Activated T-cell treated with anti-CD3 and anti-CD28 coated beads for 48 hours (primary cell): ENCODE data around the gene MYCL.
"Not testable (repeated sequence)": the region's sequence is repeated elsewhere in the genome, so short reads cannot be mapped to it uniquely, and the experiment has no call there.

ENCODE experiments used
- DNase-seq: peaks from one replicate; pipeline ENCODE4 v3.0.0-alpha.2; 2020; ENCODE audit warnings: low read depth

The MYCL gene

DNA sequence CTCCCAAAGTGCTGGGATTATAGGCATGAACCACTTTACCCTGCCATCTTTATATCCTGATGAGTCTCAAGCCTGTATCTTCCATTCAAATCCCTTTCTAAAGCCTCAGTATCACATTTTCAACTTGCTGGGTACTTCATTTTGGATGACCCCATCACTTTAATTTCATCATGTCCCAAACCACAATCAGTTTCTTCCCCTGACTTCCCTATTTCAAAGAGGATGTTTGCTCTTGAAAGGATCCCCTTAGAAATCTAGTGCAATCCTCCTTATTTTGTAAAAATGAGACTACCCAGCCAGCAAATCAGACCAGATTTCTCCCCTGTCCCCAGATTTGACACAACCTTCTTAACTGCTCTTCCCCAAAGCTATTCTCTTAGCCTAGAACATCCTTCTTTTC lies 11.4 kb downstream of the MYCL start:
- DNase-seq: no peak

DNA sequence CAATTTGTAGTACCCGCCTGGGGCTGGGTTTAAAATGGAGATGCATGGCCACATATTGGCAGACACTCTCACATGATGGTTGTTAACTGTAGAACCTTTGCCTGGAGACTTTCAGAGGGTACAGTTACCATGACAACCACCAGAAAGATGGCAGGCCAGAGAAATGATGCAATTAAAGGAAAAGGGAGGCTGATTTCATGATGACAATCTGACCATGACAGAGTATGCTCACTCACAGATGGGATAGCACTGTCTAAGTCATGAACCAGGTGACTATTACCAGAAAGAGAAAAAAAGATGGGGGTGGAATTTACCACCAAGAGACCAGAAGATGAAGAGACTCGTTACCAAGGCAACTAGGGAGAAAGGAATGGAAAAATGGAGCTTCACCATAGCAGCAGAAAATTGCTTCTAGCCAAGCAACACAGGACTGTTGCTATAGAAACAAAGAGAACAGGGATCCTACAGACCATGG lies 14.9 kb downstream of the MYCL start:
- no peak for DNase-seq

DNA sequence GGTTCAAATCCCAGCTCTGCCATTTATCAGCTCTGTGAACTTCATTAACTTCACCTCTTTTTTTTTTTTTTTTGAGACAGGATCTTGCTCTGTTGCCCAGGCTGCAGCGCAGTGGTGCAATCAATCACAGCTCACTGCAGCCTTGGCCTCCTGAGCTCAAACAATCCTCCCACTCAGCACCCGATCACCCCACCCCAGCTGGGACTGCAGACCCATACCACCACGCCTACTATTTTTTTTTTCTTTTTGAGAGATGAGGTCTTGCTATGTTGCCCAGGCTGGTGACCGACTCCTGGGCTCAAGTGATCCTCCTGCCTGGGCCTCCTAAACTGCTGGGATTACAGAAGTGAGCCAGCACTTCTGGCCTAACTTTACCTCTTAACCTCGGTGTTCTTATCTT lies 16.2 kb downstream of the MYCL start:
- DNase-seq: no peak

DNA sequence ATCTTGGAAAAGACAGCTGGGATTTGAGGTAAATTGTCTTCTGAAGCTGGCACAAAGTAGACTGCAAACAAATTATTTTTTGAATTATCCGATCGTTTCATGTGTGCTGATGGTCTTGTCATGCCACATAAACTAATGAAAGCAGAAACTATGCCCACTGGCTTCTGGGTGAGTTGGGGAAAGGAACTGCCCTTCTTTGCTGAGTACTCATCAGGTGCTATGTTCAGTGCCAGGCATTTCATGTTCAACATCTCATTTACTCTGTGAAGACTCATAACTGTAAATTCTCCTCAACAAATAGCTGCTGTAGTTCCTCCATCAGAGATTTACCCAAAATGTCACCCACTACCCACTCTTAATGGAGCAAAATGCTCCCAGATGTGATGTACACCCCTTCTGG lies 19.6 kb downstream of the MYCL start:
- no peak for DNase-seq

DNA sequence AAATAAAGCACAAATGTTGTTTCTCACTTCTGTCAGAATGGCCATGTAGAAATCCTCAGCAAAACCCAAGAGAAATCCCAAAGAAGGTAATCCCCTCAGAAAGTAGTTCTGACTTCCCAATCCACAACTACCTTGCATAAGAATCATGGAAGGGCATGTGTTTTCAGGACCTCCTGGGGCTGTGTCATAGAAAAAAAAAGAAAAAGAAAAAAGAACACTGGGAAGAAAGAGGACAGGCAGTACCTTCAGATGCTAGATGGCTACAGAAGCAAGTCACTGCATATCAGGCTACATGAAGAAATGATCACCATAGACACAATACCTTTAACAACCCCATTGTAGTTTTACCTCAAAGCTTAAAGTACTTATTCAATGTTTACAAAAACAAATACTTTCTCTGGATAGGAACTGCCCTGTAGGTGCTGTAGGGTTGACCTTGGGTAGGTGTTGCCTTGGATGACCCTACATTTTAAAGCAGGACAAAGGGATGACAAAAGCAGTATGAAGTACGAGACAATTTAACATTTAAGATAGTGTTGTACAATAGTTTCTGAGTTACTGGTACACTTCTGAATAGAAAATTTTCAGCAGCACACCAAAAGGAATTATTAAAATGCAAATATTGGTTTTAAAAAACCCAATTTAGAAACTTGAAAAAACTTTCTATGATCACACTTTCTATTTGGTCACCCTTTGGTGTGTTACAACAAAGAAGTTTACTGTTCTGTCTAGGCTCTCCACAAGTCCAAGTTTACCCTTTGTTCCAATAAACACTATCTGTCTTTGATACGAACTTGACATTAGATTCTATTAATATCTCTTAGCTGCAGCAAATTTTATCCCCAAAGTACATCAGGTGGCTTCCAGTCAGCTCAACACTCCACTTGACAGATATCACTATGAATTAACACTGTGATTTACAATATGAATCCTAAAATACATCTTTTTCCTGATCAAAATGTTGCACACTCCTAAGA lies 23.4 kb downstream of the MYCL start:
- no peak for DNase-seq

DNA sequence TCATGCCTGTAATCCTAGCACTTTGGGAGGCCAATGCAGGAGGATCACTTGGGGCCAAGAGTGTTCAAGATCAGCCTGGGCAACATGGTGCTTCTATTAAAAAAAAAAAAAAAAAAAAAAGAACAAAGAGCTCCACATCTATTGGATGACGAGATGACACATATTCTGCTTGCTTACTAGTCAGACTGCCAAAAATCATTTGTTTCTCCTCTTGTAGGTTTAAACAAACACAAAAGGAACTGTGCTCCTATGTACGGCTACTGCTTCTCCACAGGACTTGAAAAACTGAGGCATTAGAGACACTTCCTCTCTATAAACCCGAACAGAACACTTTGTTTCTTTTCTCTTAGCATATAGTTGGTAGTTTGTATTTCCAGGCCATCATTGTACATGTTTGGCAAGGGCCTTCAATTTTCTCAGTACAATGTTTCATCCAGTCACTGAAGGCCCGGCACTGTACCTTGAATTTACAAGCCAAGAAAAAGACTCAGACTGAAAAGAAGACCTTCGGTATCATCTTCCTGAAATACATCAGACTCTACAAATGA lies 24.4 kb downstream of the MYCL start:
- no peak for DNase-seq

DNA sequence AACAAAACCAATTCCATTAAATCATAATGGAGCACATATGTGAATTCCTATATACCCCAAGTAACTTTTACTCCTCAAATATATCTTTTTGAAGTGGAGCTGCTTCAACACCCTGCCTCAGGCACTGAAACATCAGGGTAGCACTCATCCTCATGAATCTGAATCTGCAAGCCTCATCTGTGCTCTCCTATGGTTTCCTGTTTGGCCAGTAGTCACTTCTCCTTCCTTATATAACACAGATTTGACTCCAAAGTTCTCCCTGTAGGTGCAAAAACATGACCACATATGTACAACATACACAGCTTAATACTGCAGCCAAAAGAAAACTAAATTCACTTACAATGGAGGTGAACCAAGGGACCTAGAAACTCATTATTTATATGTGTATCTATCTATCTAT lies 25.6 kb downstream of the MYCL start:
- no peak for DNase-seq

DNA sequence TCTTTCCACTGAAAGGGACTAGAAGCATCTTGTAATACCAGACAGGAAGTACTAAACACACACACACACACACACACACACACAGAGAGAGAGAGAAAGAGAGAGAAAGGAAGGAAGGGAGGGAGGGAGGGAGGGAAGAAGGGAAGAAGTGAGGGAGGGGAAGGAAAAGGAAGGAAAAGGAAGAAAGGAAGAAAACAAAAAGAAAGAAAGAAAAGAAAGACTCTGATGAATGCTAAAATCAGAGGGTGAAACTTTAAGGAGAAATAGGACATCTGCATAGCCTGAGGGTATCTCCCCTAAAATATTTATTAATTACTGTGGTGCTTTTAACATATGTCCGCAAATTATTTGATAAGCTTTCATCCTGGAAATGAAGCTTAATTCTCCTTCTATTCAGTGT lies 29.0 kb downstream of the MYCL start:
- no peak for DNase-seq

DNA sequence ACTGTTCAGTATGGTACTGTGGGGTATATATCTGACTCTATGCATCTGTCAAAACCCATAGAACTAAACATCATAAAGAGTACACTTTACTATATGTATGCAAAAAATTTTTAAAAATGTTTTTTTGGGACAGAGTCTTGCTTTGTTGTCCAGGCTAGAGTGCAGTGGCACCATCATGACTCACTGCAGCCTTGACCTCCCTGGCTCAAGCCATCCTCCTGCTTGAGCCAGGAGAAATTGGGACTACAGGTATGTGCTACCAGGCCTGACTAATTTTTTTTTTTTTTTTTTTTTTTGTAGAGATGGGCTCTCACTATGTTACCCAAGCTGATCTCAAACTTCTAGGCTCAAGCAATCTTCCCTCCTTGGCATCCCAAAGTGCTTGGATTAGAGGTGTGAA lies 29.9 kb downstream of the MYCL start:
- DNase-seq: no peak

DNA sequence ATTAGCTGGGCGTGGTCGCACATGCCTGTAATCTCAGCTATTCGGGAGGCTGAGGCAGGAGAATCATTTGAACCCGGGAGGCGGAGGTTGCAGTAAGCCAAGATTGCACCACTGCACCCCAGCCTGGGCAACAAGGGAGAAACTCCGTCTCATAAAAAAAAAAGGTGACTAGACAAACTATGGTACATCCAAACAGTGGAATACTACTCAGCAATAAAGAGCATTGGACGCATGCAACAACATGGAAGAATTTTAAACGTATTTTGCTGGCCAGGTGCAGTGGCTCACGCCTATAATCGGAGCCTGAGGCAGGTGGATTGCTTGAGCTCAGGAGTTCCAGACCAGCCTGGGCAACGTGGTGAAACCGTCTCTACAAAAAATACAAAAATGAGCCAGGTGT lies 30.7 kb downstream of the MYCL start:
- not testable (repeated sequence) for DNase-seq

DNA sequence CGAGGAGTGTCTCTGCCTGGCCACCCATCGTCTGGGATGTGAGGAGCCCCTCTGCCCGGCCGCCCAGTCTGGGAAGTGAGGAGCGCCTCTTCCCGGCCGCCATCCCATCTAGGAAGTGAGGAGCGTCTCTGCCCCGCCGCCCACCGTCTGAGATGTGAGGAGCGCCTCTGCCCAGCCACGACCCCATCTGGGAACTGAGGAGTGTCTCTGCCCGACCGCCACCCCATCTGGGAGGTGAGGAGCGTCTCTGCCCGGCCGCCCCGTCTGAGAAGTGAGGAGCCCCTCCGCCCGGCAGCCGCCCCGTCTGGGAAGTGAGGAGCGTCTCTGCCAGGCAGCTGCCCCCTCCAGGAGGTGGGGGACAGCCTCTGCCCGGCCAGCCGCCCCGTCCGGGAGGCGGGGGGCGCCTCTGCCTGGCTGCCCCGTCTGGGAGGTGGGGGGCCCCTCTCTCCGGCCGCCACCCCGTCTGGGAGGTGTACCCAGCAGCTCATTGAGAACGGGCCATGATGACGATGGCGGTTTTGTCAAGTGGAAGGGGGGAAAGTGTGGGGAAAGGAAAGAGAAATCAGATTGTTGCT lies 32.1 kb downstream of the MYCL start:
- DNase-seq: not testable (repeated sequence)

DNA sequence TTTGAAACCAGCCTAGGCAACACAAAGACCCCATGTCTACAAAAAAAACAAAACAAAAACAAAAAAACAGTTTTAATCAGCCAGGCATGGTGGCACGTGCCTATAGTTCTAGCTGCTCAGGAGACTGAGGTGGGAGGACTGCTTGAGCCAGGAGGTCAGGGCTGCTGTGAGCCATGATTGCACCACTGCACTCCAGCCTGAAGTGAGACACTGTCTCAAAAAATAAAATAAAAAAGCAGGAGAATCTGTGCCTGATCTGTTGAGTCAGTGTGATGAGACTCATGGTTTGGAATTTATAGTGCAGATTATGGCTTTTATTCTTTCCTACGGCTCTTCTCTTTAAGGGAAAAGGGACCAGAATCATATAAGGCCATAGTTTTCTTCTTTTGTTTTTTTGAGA lies 35.0 kb downstream of the MYCL start:
- no peak for DNase-seq

DNA sequence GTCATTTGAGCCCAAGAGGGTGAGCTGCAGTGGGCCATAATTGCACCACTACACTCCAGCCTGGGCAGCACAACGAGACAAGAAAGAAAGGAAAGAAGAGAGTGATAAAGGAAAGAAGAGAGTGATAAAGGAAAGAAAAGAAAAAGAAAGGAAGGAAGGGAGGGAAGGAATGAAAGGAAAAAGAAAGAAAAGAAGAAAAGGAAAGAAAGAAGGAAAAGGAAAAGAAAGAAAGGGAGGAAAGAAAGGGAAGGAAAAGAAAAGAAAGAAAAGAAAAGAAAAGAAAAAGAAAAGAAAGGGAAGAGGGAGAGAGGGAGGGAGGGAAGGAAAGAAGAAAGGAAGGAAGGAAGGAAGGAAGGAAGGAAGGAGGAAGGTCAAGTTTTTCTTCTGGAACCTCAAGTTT lies 36.0 kb downstream of the MYCL start:
- DNase-seq: no peak

DNA sequence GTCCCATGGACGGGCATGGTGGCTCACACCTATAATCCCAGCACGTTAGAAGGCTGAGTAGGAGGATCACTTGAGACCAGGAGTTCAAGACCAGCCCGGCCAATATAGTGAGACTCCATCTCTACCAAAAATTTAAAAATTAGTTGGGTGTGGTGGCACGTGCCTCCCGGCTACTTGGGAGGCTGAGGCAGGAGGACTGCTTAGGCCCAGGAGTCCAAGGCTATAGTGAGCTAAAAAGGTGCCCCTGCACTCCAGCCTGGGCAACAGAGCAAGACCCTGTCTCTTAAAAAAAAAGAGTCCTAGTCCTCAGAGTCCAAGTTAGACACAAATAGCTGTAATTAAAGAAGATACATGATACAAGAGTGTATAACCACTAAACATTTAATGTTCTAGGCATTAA lies 38.5 kb downstream of the MYCL start:
- no peak for DNase-seq

DNA sequence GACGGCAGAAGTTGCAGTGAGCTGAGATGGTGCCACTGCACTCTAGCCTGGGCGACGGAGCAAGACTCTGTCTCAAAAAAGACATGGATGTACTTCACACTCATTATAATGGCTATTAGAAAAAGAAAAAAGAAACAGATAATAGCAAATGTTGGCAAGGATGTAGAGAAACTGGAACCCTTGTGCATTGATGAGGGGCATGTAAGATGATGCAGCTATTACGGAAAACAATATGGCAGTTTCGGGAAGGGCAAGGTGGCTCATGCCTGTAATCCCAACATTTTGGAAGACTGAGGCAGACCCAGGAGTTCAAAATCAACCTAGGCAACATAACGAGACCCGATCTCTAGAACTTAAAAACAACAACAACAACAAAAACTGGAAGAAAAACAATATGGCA lies 40.7 kb downstream of the MYCL start:
- no peak for DNase-seq

DNA sequence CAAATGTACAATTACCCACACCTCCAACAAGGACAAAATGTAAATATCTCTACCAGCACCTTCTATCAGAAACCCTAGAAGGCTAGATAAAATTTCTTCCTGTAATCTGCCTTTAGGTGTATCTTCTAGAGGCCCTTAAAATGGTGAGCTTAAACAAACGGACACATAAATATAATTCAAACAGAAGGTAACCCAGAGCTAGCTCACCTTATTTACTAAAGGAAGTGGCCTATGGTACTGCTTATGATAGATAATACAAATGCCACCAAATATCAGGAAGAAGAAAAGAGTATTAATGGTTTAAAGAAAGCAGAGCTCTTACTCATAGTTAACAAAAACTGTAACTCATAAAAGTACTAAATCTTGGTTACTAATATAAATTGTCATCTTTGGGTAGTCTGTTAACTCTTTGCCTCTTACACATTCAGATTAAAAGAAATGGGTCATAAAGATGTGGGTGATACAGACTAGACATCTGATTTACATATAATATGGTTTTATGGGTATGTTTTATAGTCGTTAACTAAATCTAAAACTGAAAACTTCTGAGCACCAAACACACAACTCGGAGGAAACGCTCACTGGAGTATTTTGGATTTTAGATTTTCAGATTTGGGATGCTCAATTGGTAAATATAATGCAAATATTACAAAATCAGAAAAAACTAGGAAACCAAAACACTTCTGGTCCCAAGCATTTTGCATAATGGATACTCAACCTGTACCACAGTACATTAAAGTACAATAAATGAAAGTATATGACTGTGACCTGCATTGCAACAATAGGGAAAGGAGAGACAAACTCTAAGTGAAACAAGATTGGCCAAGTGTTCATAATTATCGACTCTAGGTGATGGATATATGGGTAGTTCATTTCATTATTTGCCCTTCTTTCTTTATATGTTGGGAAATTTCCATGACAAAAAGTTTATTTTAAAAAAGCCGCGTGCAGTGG lies 41.6 kb downstream of the MYCL start:
- no peak for DNase-seq

DNA sequence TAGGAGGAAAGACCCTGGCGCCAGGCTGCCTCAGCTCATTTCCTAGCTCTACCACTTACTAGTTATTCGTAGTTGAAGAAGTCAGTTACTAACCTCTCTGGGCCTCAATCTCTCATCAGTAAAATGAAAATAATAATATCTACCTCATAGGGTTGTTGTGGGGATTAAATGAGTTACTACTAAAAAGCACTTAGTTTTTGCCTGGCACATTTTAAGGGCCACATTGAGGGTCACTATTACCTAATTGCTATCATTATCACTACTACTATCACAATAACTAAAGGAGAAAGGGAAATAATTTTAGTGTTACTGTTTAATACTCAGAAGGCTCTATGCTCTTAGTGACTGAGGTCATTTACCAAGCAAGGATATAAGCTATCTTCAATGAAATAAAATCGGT lies 43.4 kb downstream of the MYCL start:
- no peak for DNase-seq

DNA sequence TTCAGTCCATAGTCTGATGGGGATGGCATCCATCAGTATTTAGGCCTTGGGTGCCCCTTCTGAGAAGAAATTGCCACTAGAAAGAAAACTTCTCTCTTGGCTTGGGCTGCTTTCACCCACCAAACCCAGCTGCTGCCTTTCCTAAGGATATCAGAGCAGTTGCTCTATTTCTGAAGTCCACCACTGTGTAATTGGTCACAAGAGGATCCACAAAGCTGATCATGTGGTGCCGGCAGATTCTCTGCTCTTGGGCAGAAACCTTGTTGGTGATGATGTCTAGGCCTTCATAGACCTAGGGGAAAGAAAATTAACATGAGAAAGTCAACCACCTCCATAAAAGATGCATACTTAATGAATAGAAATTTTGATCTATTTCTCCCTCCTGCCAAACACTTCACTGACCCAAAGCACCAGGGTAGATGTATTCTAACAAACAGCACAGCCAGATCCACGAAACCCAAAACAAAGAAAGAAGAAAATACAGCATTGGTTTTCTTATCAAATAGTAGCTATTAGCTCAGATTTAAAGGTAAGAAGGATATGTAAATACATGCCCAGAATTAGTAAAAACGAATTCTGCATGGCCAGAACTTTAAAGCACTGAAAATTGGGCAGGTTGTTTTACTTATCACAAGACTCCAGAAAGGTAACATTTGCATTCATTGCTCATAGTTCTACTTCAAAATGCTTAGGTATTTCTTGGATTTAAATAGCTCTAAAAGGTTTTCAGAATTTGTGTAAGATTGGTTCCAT lies 44.4 kb downstream of the MYCL start:
- no peak for DNase-seq

DNA sequence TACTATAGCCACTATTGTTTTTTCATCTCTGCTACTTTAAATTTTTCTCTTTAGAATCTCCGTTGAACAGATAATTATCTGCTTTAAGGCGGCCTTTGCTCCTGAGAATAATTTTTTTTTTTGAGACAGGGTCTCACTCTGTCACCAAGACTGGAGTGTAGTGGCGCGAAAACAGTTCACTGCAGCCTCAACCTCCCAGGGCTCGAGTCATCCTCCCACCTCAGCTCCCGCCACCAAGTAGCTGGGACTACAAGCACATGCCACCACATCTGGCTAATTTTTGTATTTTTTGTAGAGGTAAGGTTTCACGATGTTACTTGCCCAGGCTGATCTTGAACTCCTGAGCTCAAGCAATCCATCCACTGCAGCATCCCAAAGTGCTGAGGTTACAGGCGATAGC lies 47.0 kb downstream of the MYCL start:
- no peak for DNase-seq

DNA sequence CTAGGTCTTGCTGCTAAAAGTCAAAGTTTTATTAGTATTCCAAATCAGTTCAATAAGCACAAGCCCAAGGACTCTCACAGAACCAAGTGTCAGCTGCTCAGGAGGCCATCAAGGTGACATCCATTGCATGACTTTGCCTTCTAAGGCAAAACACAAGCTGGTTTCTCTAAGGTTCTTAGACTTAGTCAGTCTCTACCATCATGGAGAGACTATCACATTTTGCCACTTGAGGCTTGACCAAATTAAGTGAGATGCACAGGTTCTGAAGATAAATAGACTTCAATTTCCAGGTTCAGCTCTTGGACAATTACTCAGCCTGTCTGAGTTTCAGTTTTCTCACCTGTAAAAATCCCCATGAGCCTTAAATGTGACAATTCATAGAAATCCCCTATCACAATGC lies 47.4 kb downstream of the MYCL start:
- no peak for DNase-seq

DNA sequence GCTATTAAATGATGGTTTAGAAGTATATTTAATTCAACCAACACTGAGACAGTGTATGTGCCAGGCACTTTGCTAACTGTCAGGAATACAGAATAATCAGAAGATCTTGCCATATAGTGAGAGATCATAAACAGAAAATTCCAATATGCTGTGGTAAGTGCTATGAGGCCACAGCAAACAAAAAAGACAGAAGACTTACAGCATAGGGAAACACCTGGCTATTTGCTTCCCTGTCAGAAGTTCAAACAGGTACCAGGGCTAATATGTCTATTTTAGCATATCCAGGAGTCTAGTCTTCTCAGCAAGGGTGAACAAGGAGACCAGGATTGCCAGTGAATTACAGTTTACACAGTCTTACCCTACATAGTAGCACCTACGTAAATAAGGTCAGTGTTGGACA lies 48.8 kb downstream of the MYCL start:
- no peak for DNase-seq
